SH-SY5Y (cell line): ENCODE results near the gene OXT.

ENCODE experiments used
- GATA2 ChIP-seq: IDR thresholded peaks from 2 replicates; pipeline ENCODE4 v1.6.1; 2011; ENCODE audit warnings: mild to moderate bottlenecking, low read depth, low read length
- GATA3 ChIP-seq: IDR thresholded peaks from 2 replicates; pipeline ENCODE4 v1.6.1; 2011; ENCODE audit warnings: low read depth, mild to moderate bottlenecking, low read length, moderate library complexity

DNA sequence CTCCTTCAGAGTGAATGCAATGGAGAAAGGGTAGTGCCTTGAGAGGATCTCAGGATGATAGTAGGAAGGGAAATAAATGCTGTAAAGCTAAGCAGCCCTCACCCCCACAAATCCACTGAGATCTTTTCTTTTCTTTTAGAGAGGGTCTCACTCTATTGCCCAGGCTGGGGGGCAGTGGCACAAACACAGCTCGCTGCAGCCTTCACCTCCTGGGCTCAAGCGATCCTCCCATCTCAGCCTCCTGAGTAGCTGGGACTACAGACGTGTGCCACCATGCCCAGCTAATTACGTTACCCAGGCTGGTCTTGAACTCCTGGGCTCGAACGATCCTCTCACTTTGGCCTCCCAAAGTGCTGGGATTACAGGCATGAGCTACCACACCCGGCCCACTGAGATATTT lies 29.1 kb downstream of the OXT start:
- TF ChIP-seq GATA2 (no peak), GATA3 (no peak)
